Liver (tissue), 3 donors: ENCODE data around the gene TNS3.

Experiments used
- HNF4A ChIP-seq, 2 donors: conservative IDR thresholded peaks; 2 replicates each; pipeline ENCODE4 v1.6.1; 2016; ENCODE audit warnings: antibody characterized with exemption in 2 of 2, mild to moderate bottlenecking in 2 of 2
- HNF4G ChIP-seq: IDR thresholded peaks from 2 replicates; pipeline ENCODE4 v1.6.1; 2016; ENCODE audit warnings: antibody characterized with exemption
- RAD21 ChIP-seq, 2 donors: IDR thresholded peaks; 2 replicates each; pipeline ENCODE4 v1.6.1; 2016; ENCODE audit warnings: antibody characterized with exemption in 2 of 2, mild to moderate bottlenecking in 2 of 2
- TAF1 ChIP-seq: conservative IDR thresholded peaks from 2 replicates; pipeline ENCODE4 v1.6.1; 2016; ENCODE audit warnings: antibody characterized with exemption, mild to moderate bottlenecking
- TF ChIP-seq, protein P1 (sequence below): fragments of 150-350 bp; IDR thresholded peaks from 2 replicates; pipeline ENCODE4 v1.5.1; 2017; ENCODE audit warnings: improper control_type of control experiment, low read depth, low read length; ENCODE audit not compliant: missing input control
- TF ChIP-seq, protein P2 (sequence below): IDR thresholded peaks from 2 replicates; pipeline ENCODE4 v1.6.1; 2016; ENCODE audit warnings: antibody characterized with exemption
- TF ChIP-seq, protein P3 (sequence below): IDR thresholded peaks from 2 replicates; pipeline ENCODE4 v1.6.1; 2016; ENCODE audit warnings: antibody characterized with exemption
- TF ChIP-seq, protein P4 (sequence below): IDR thresholded peaks from 2 replicates; pipeline ENCODE4 v1.6.1; 2016; ENCODE audit warnings: antibody characterized with exemption, mild to moderate bottlenecking
- donor health status: healthy.
- donor health status: healthy.

DNA sequence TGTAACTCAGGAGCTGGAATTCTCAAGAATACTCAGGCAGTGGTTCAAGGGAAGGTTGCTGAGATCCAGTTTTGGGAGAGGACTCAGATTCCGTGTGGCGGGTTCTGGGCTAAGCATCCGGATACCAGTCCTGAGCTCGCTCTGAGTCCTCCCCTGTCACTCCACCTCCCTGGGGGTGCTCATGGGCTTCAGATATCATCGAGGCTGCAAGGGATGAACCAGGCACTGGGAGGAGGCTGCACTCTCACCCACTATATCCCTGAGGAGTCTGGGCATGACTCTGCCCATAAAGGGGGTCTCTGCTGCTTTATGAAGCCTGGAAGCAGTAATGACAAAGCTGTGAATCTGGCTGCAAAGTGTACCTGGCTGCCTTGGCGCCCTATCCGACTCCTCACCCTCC, 188.5 kb downstream of the TNS3 start:
- TF ChIP-seq, protein P1, sequence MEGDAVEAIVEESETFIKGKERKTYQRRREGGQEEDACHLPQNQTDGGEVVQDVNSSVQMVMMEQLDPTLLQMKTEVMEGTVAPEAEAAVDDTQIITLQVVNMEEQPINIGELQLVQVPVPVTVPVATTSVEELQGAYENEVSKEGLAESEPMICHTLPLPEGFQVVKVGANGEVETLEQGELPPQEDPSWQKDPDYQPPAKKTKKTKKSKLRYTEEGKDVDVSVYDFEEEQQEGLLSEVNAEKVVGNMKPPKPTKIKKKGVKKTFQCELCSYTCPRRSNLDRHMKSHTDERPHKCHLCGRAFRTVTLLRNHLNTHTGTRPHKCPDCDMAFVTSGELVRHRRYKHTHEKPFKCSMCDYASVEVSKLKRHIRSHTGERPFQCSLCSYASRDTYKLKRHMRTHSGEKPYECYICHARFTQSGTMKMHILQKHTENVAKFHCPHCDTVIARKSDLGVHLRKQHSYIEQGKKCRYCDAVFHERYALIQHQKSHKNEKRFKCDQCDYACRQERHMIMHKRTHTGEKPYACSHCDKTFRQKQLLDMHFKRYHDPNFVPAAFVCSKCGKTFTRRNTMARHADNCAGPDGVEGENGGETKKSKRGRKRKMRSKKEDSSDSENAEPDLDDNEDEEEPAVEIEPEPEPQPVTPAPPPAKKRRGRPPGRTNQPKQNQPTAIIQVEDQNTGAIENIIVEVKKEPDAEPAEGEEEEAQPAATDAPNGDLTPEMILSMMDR, result no peak
- TF ChIP-seq TAF1, result no peak
- TF ChIP-seq, protein P2, sequence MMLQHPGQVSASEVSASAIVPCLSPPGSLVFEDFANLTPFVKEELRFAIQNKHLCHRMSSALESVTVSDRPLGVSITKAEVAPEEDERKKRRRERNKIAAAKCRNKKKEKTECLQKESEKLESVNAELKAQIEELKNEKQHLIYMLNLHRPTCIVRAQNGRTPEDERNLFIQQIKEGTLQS, result no peak
- TF ChIP-seq, protein P3, sequence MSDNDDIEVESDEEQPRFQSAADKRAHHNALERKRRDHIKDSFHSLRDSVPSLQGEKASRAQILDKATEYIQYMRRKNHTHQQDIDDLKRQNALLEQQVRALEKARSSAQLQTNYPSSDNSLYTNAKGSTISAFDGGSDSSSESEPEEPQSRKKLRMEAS, result no peak
- TF ChIP-seq RAD21 (IDR thresholded peaks at IDR 0.05), result no peak
- TF ChIP-seq HNF4A (conservative IDR thresholded peaks at IDR 0.05), result no peak
- TF ChIP-seq, protein P4, sequence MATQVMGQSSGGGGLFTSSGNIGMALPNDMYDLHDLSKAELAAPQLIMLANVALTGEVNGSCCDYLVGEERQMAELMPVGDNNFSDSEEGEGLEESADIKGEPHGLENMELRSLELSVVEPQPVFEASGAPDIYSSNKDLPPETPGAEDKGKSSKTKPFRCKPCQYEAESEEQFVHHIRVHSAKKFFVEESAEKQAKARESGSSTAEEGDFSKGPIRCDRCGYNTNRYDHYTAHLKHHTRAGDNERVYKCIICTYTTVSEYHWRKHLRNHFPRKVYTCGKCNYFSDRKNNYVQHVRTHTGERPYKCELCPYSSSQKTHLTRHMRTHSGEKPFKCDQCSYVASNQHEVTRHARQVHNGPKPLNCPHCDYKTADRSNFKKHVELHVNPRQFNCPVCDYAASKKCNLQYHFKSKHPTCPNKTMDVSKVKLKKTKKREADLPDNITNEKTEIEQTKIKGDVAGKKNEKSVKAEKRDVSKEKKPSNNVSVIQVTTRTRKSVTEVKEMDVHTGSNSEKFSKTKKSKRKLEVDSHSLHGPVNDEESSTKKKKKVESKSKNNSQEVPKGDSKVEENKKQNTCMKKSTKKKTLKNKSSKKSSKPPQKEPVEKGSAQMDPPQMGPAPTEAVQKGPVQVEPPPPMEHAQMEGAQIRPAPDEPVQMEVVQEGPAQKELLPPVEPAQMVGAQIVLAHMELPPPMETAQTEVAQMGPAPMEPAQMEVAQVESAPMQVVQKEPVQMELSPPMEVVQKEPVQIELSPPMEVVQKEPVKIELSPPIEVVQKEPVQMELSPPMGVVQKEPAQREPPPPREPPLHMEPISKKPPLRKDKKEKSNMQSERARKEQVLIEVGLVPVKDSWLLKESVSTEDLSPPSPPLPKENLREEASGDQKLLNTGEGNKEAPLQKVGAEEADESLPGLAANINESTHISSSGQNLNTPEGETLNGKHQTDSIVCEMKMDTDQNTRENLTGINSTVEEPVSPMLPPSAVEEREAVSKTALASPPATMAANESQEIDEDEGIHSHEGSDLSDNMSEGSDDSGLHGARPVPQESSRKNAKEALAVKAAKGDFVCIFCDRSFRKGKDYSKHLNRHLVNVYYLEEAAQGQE, result no peak
- no peak for TF ChIP-seq HNF4G
